ENCODE measurements around the gene DYNC1LI2. TPM values are rescaled to one million over a fixed set of nuclear protein-coding genes. Genes with fewer than 3 reads are reported as not detected.
A peak's percentile ranks its signal among the peaks of the same experiment; 100 is the strongest.

Gene DYNC1LI2
- total and polyA plus RNA-seq, 12 donors: 27.2 to 109 (median 88.2) TPM

DNA sequence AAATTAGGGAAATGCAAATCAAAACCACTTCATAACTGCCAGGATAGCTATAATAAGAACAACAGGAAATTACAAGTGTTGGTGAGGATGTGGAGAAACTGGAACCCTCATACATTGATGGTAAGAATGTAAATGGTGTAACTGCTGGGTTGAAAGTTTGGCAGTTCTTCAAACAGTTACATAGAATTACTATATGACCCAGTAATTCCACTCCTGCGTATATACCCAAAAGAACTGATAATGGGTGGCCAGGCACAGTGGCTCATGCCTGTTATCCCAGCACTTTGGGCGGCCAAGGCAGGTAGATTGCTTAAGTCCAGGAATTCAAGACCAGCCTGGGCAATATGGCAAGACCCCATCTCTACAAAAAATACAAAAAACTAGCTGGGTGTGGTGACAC lies 50.4 kb downstream of the DYNC1LI2 start:
- no peaks in the 10 kb centered on the region for H3K9me3 ChIP-seq
- ATAC-seq: no peak
- DNase-seq: no peak
- no peaks in the 10 kb centered on the region for H3K27me3 ChIP-seq
- TF ChIP-seq, protein P1, sequence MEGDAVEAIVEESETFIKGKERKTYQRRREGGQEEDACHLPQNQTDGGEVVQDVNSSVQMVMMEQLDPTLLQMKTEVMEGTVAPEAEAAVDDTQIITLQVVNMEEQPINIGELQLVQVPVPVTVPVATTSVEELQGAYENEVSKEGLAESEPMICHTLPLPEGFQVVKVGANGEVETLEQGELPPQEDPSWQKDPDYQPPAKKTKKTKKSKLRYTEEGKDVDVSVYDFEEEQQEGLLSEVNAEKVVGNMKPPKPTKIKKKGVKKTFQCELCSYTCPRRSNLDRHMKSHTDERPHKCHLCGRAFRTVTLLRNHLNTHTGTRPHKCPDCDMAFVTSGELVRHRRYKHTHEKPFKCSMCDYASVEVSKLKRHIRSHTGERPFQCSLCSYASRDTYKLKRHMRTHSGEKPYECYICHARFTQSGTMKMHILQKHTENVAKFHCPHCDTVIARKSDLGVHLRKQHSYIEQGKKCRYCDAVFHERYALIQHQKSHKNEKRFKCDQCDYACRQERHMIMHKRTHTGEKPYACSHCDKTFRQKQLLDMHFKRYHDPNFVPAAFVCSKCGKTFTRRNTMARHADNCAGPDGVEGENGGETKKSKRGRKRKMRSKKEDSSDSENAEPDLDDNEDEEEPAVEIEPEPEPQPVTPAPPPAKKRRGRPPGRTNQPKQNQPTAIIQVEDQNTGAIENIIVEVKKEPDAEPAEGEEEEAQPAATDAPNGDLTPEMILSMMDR (IDR thresholded peaks at IDR 0.05): no peak
- no peak overlapping the region for H3K27ac ChIP-seq
- H3K4me1 ChIP-seq: peaks cover 3 to 46% (median 12%) of the 10 kb centered on the region in 9 donors
- intact Hi-C loops (cut with DNase I): no loop called here
- H3K36me3 ChIP-seq: no peaks in the 10 kb centered on the region
- WGBS, 2 donors: 89 to 91% methylated on average over 2 of the region's 2 CpGs
- H3K4me3 ChIP-seq: no peak overlapping the region

DNA sequence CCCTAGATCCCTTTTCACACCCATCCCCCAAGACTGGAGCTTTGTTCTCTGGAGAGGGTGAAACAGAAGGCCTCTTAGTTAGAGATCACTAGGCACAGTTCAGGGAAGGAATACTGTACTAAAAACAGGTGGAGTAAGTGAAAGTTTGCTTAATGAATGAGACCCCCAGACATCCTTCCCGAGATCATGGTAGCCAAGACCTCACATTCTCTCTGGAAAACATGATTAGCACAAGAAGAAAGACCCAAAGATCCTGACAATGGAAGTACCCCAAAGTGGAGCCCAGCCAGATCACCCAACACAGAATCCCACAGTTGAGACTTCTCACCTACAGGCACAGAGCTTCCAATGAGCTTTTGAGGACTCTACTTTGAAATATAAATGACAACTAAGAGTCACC lies 51.5 kb downstream of the DYNC1LI2 start:
- TF ChIP-seq, protein P1 (IDR thresholded peaks at IDR 0.05): no peak
- no peaks in the 10 kb centered on the region for H3K27me3 ChIP-seq
- no peaks in the 10 kb centered on the region for H3K9me3 ChIP-seq
- intact Hi-C loops (cut with DNase I): loop anchor here in 2 of 10 donors (5.0 kb wide), 3 partner anchors 38 to 93 kb away; no protein-coding TSS in a partner anchor
- no peaks in the 10 kb centered on the region for H3K36me3 ChIP-seq
- H3K4me1 ChIP-seq: peaks cover 5 to 53% (median 20%) of the 10 kb centered on the region in 9 donors
- 71% methylated on average over 1 of the region's 1 CpG for WGBS, 2 donors
- H3K27ac ChIP-seq: no peak overlapping the region
- no peak for ATAC-seq
- no peak overlapping the region for H3K4me3 ChIP-seq
- DNase-seq: no peak

DNA sequence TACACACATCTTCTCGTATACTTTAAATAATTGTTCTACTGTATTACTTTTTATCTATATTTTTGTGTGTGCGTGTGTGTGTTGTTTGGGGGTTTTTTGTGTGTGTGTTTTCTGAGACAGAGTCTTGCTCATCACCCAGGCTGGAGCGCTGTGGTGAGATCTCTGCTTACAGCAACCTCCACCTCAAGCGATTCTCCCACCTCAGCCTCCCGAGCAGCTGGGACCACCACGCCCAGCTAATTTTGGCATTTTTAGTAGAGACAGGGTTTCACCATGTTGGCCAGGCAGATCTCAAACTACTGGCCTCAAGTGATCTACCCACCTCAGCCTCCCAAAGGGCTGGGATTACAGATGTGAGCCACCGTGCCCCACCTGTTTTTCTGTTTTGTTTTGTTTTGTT lies 53.4 kb downstream of the DYNC1LI2 start:
- no peaks in the 10 kb centered on the region for H3K27me3 ChIP-seq
- peaks cover 5 to 49% (median 17%) of the 10 kb centered on the region in 9 donors for H3K4me1 ChIP-seq
- no peak overlapping the region for H3K27ac ChIP-seq
- WGBS, 2 donors: 84 to 91% methylated on average over 7 of the region's 7 CpGs
- DNase-seq (no peak), ATAC-seq (no peak)
- intact Hi-C loops (cut with DNase I): loop anchor here in 2 of 10 donors (5.0 kb wide), 3 partner anchors 36 to 91 kb away; no protein-coding TSS in a partner anchor
- no peak overlapping the region for H3K4me3 ChIP-seq
- H3K36me3 ChIP-seq: no peaks in the 10 kb centered on the region
- no peaks in the 10 kb centered on the region for H3K9me3 ChIP-seq
- TF ChIP-seq, protein P1 (IDR thresholded peaks at IDR 0.05): no peak

DNA sequence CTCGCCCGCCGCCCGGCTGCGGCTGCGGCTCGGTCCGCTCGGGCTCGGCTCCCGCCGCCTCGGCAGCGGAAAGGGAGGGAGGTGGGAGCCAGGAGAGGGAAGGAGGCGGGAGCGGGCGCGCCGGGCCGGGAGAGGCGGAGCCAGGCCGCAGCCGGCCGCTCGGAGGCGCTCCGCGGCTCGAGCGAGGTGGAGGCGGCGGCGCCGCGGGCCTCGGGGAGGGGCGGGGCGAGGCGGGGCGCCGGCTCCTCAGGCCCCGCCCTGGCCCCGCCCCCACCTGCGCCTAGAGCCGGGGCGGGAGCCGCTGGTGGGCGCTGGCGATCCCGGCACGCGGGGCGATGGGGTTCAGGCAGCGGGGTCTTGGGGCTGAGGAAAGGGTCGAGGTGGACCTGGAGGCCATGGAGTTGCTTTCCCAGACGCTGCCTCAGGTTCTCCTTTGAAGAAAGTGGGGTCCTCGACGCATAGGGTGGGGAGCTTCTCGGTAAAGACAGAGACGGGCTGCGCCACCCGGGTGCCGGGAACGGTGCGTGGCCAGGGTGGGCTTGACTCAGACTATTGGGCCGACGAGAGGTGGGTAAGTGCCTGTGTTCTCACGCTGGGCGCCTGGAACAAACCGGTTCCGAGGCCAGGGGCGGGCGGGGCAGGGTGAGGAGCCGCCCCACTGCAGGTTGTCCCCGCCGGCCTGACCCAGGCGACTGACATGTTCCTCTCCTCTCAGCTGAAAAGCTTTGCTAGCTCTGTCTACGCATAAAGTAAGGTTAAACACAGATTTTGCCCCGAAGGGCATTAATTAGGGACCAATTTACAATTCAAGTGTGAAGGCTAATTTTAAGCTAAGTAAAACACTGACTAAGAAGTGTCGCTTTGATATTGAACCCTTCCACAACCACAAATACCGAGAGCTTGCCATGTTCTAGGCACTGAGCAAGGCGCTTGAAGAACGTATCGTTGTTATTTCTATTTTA lies 54.5 kb downstream of the DYNC1LI2 start, which contains the start of gene CMTM4:
CMTM4 (minus strand) TSS at position 75 of the 962 bp plus-strand sequence. CDS start 218 bp downstream, outside the sequence.
- ATAC-seq (peak; percentile 94 to 99 (median 96)), DNase-seq (peak; percentile 85 to 89)
- WGBS, 2 donors: 5 to 10% methylated on average over 51 to 81 of the region's 84 CpGs
- TF ChIP-seq, protein P1 (IDR thresholded peaks at IDR 0.05): peak in 6 of 9 donors; percentile 19 to 58 (median 38)
- Histone ChIP-seq H3K4me1 (peaks cover 5 to 44% (median 15%) of the 10 kb centered on the region in 9 donors), H3K27ac (peak within 1 kb of the TSS in 9 of 10 donors; percentile 20 to 73 (median 46)), H3K9me3 (no peaks in the 10 kb centered on the region), H3K4me3 (peak within 1 kb of the TSS; percentile 56 to 83 (median 72)), H3K36me3 (no peaks in the 10 kb centered on the region), H3K27me3 (no peaks in the 10 kb centered on the region)
- intact Hi-C loops (cut with DNase I): loop anchor here in 2 of 10 donors (5.0 kb wide), 3 partner anchors 35 to 90 kb away; no protein-coding TSS in a partner anchor

All from heart right ventricle (tissue), 16 donors.